Measurements from ENCODE around the gene GJB3. TPM values are rescaled to one million over a fixed set of nuclear protein-coding genes. Genes with fewer than 3 reads are reported as not detected.

The GJB3 gene
- polyA plus RNA-seq, 3 donors from 2014 or later = not detected

- no peaks in the 10 kb centered on the region for H3K9me3 Mint-ChIP-seq
- peaks cover 2 to 6% (median 3%) of the 10 kb centered on the region in 3 donors for H3K27me3 Mint-ChIP-seq (ENCODE audit: low read depth in 3 of 3)
- H3K4me1 Mint-ChIP-seq = no peaks in the 10 kb centered on the region
- no peak overlapping the region for H3K4me3 Mint-ChIP-seq
- H3K36me3 Mint-ChIP-seq = no peaks in the 10 kb centered on the region
- no peak overlapping the region for H3K27ac Mint-ChIP-seq
- DNase-seq = no peak
Observed at GRCh38 chr1:34749992-34750391, 31.0 kb upstream of the GJB3 start.

DNA sequence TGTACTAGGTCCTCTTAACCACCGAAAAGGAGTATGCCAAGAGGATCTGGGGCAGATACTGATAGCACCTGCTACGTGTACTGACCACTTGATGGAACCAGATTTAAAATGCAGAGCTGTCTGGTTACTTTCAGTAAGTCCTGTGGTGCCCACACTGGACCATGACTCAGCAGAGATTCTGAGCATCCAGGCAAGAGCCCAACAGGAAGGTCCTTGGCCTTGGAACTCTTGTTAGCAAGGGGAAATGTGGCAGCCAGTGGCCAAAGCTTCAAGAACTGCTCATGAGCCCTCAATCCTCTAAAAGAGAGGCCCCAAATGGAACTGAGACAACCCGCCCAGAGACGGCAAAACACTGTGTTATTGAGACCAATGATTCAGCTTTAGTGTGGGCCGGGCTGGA, 30.4 kb upstream of the GJB3 start:
- Mint-ChIP-seq H3K4me3 (no peak overlapping the region), H3K27ac (no peak overlapping the region), H3K27me3 (ENCODE audit: low read depth in 3 of 3) (peaks cover 2 to 6% (median 2%) of the 10 kb centered on the region in 3 donors), H3K36me3 (no peaks in the 10 kb centered on the region), H3K4me1 (no peaks in the 10 kb centered on the region), H3K9me3 (no peaks in the 10 kb centered on the region)
- DNase-seq = no peak

DNA sequence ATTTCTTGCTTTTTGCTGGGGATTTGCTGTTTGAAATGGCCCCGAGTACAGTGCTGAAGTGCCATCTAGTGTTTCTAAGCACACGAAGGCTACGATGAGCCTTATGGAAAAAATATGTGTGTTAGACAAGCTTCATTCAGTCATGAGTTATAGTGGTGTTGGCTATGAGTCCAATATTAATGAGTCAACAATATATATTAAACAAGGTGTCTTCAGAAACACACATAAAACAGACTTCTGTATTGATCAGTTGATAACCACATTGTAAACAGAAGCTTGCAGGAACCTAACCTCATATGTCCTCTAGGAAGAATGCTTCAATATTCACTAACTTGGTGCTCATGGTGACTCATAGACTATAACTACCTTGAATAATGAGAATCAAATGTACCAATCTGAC, 27.9 kb upstream of the GJB3 start:
- H3K36me3 Mint-ChIP-seq = no peaks in the 10 kb centered on the region
- no peaks in the 10 kb centered on the region for H3K4me1 Mint-ChIP-seq
- H3K4me3 Mint-ChIP-seq = no peak overlapping the region
- no peak for DNase-seq
- no peaks in the 10 kb centered on the region for H3K9me3 Mint-ChIP-seq
- peaks cover 0 to 8% (median 2%) of the 10 kb centered on the region in 3 donors for H3K27me3 Mint-ChIP-seq (ENCODE audit: low read depth in 3 of 3)
- H3K27ac Mint-ChIP-seq = no peak overlapping the region

DNA sequence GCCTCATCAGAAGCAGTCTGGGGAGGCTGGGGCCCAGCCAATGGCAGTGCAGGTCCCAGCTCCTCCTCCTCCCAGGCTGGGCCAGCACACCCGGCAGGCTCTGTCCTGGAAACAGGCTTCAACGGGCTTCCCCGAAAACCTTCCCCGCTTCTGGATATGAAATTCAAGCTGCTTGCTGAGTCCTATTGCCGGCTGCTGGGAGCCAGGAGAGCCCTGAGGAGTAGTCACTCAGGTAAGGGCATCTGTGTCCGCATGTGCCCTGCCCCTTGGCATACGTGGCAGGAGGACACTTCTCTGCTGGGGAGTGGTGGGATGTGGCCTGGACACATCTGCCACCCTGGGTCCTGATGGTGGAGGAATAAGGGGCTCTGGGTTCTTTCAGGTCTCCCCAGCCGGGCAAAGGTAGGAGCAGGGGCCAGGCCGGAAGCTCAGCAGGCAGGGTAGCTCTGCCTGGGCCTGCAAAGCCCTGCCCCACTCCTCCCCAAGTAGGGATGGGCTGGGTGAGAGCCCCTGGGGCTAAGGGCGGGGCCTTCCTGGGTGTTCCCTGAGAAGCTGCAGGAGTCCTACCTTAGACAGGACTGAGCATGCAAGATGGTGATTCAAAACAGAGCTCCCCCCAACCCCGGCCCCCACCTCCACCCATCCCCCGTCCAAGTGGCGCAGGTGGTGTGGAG, 25.9 kb upstream of the GJB3 start, which contains the start of gene GJB5:
GJB5 (plus strand) TSS at position 84 of the 674 bp plus-strand sequence. CDS start 2,284 bp downstream, outside the sequence.
- no peaks in the 10 kb centered on the region for H3K4me1 Mint-ChIP-seq
- no peak within 1 kb of the TSS for H3K27ac Mint-ChIP-seq
- DNase-seq = no peak
- H3K36me3 Mint-ChIP-seq = no peaks in the 10 kb centered on the region
- H3K27me3 Mint-ChIP-seq (ENCODE audit: low read depth in 3 of 3) = peaks cover 0 to 8% (median 2%) of the 10 kb centered on the region in 3 donors
- H3K9me3 Mint-ChIP-seq = no peaks in the 10 kb centered on the region
- H3K4me3 Mint-ChIP-seq = no peak within 1 kb of the TSS

- DNase-seq = no peak
- Mint-ChIP-seq H3K36me3 (no peaks in the 10 kb centered on the region), H3K4me1 (no peaks in the 10 kb centered on the region), H3K27me3 (ENCODE audit: low read depth in 3 of 3) (peaks cover 0 to 8% (median 2%) of the 10 kb centered on the region in 3 donors), H3K9me3 (no peaks in the 10 kb centered on the region), H3K27ac (no peak overlapping the region), H3K4me3 (no peak overlapping the region)
Observed at GRCh38 chr1:34755961-34756360, 25.1 kb upstream of the GJB3 start.

- Mint-ChIP-seq H3K36me3 (no peaks in the 10 kb centered on the region), H3K27me3 (ENCODE audit: low read depth in 3 of 3) (peaks cover 0 to 7% (median 2%) of the 10 kb centered on the region in 3 donors), H3K4me3 (no peak overlapping the region), H3K9me3 (no peaks in the 10 kb centered on the region), H3K27ac (no peak overlapping the region), H3K4me1 (no peaks in the 10 kb centered on the region)
- no peak for DNase-seq
Observed at GRCh38 chr1:34757386-34757785, 23.6 kb upstream of the GJB3 start.

DNA sequence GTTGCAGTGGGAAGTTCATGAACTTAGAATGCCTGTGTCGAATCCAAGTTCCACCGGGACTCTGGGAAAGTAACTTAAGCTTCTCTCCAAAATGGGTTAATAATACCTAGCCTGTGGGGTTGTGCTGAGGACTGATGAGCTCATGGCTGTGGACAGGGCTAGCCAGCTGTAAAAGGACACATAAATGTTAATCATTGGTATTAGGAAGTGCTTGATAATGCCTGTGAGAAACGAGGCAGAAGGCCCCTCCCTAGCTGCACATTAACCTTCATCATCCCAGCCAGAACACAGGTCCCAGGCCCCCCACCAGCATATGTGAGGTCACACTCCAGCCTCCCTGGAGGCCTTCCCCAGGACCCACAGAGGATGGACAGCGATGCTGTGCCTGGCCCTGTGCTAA, 22.3 kb upstream of the GJB3 start:
- no peak overlapping the region for H3K4me3 Mint-ChIP-seq
- no peaks in the 10 kb centered on the region for H3K36me3 Mint-ChIP-seq
- no peak overlapping the region for H3K27ac Mint-ChIP-seq

DNA sequence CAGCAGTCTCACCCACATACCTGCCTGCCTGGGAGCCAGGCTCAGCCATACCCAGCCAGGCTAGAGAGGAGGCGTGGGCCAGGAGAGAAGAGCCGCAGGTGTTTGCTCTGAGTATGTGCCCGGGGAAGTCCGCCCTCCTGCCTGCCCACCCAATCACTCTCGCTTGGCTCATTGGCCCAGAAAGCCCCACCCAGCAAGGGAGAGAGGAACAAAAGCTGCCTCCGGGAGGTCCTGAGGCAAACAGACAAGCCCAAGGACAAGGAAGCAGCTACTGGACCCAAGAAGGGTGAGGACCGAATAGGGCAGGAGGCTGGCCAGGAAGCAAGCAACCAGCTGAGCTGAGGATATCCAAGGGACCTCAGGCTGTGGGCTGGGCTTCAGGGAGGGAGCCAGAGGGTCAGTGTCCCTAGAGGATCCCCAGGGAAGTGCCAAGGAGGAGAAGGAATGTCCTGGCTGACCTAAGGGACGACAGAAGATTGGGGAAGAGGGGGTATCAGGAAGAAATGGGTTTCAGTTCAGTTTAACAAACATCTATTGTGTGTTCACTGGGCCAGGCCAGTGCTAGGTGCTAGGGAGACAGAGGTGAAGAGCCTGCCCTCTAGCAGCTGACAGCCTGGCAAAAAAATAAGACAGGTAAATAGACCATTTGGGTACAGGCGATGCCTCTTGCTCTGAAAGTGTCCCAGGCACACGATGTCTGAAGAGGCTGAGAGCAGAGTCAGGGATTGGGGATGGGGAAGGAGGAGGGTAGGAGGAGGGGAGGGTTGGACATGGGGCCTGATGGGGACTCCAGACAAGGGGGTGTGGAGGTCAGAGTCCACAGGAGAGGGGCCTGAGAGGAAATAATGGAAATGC, 21.3 kb upstream of the GJB3 start, which contains the start of gene GJB4:
GJB4 (plus strand) TSS at position 238 of the 855 bp plus-strand sequence. CDS start 1,515 bp downstream, outside the sequence.
- Mint-ChIP-seq H3K27me3 (ENCODE audit: low read depth in 3 of 3) (peaks cover 0 to 4% (median 2%) of the 10 kb centered on the region in 3 donors), H3K27ac (no peak within 1 kb of the TSS), H3K4me3 (no peak within 1 kb of the TSS), H3K4me1 (no peaks in the 10 kb centered on the region), H3K36me3 (no peaks in the 10 kb centered on the region), H3K9me3 (no peaks in the 10 kb centered on the region)
- no peak for DNase-seq

More for the DNA sequence above, 22.3 kb upstream of the GJB3 start:
- DNase-seq = no peak
- H3K4me1 Mint-ChIP-seq = no peaks in the 10 kb centered on the region
- H3K9me3 Mint-ChIP-seq = no peaks in the 10 kb centered on the region
- peaks cover 0 to 4% (median 2%) of the 10 kb centered on the region in 3 donors for H3K27me3 Mint-ChIP-seq (ENCODE audit: low read depth in 3 of 3)

GRCh38 chr1:34761176-34761761, 19.7 kb upstream of the GJB3 start:
- DNase-seq = no peak
- Mint-ChIP-seq H3K9me3 (no peaks in the 10 kb centered on the region), H3K27me3 (ENCODE audit: low read depth in 3 of 3) (peaks cover 0 to 2% (median 2%) of the 10 kb centered on the region in 3 donors), H3K27ac (no peak overlapping the region), H3K4me1 (no peaks in the 10 kb centered on the region), H3K4me3 (no peak overlapping the region), H3K36me3 (no peaks in the 10 kb centered on the region)

DNA sequence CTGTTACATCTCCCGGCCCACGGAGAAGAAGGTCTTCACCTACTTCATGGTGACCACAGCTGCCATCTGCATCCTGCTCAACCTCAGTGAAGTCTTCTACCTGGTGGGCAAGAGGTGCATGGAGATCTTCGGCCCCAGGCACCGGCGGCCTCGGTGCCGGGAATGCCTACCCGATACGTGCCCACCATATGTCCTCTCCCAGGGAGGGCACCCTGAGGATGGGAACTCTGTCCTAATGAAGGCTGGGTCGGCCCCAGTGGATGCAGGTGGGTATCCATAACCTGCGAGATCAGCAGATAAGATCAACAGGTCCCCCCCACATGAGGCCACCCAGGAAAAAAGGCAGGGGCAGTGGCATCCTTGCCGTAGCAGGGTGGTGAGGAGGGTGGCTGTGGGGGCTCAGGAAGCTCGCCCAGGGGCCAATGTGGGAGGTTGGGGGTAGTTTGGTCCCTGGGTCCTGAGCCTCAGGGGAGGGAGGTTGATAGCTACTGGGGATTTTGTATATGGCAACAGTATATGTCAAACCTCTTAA, 19.2 kb upstream of the GJB3 start:
- Mint-ChIP-seq H3K27me3 (ENCODE audit: low read depth in 3 of 3) (peaks cover 0 to 2% (median 2%) of the 10 kb centered on the region in 3 donors), H3K9me3 (no peaks in the 10 kb centered on the region), H3K27ac (no peak overlapping the region), H3K4me3 (no peak overlapping the region), H3K36me3 (no peaks in the 10 kb centered on the region), H3K4me1 (no peaks in the 10 kb centered on the region)
- no peak for DNase-seq

DNA sequence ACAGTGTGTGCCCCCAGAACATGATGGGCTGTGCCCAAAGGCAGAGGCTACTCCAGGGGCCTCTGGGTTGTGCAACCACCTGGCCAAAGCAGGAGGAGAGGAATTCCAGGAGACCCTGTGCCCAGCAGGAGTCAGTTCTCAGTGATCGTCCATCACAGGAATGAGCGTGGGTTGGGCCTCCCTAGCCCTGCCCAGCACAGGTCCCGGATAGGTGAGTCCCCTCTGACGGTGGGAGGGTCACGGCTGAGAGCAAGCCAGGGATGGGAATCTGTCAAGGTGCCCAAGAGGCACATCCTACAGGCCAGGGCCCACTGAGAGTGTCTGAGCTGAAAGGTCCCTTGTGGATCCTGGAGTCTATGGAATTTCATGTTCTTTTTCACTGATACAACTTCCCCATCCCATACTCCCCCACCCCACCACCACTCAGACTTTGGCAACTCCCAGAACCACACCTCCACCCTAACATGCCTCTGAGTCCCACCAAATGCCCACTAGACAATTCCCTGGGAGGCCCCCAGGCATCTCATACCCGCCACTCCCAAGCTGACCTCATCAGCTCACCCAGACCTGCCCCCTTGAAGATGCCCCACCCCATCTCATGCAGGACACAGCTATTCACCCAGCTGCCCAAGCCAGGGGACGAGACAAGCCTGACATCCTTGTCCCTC, 18.4 kb upstream of the GJB3 start:
- Mint-ChIP-seq H3K4me1 (no peaks in the 10 kb centered on the region), H3K4me3 (no peak overlapping the region), H3K27me3 (ENCODE audit: low read depth in 3 of 3) (peaks cover 0 to 2% (median 2%) of the 10 kb centered on the region in 3 donors), H3K36me3 (no peaks in the 10 kb centered on the region), H3K9me3 (no peaks in the 10 kb centered on the region), H3K27ac (no peak overlapping the region)
- DNase-seq = no peak

DNA sequence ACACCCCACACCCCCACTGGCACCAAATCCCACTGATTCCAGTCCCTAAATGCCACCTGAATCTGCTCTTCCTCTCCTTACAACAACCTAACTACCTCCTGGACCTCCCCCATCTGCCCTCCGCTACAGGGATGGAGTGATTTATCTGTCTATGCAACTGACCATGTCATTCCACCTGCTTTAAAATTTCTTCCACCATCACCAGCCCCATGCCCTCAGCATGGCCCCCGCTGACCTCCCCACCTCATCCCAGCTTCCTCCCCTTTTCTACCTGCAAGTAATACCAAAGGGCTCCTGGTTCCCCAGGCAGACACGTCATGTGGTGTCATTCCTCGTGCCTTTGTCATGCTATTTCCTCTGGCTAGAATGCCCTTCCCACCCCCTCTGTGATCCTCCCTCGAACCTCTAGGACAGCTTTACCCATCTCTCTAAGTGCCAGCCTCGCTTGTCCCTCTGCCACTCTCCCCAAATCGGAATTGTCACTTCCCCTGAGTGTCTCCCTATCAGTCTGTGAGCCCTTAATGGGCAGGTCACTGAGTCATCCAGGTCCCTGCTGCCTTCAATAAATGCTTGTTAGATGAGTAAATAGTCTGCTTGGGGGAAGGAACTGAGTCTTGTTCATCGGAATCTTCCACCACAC, 17.8 kb upstream of the GJB3 start:
- Mint-ChIP-seq H3K36me3 (no peaks in the 10 kb centered on the region), H3K27ac (no peak overlapping the region), H3K27me3 (ENCODE audit: low read depth in 3 of 3) (peaks cover 0 to 2% (median 2%) of the 10 kb centered on the region in 3 donors), H3K4me1 (no peaks in the 10 kb centered on the region), H3K4me3 (no peak overlapping the region), H3K9me3 (no peaks in the 10 kb centered on the region)
- DNase-seq = no peak

- no peak overlapping the region for H3K27ac Mint-ChIP-seq
- peaks cover 0 to 4% (median 0%) of the 10 kb centered on the region in 3 donors for H3K27me3 Mint-ChIP-seq (ENCODE audit: low read depth in 3 of 3)
- no peaks in the 10 kb centered on the region for H3K4me1 Mint-ChIP-seq
- H3K4me3 Mint-ChIP-seq = no peak overlapping the region
- DNase-seq = no peak
- no peaks in the 10 kb centered on the region for H3K9me3 Mint-ChIP-seq
- H3K36me3 Mint-ChIP-seq = no peaks in the 10 kb centered on the region
Observed at GRCh38 chr1:34768856-34769255, 12.2 kb upstream of the GJB3 start.

Data from immature natural killer cell (primary cell).